GM20000 (cell line): ENCODE data around the gene USP54.
"Not testable (repeated sequence)": the region's sequence is repeated elsewhere in the genome, so short reads cannot be mapped to it uniquely, and the experiment has no call there.

ENCODE experiments used
- DNase-seq: peaks from one replicate; pipeline ENCODE4 v3.0.0; 2012; ENCODE audit warnings: low spot score
- CTCF ChIP-seq: IDR thresholded peaks from 2 replicates; pipeline ENCODE4 v1.5.1; 2012; ENCODE audit warnings: mild to moderate bottlenecking, control low read depth; ENCODE audit errors: extremely low read depth, missing control alignments

The USP54 gene

DNA sequence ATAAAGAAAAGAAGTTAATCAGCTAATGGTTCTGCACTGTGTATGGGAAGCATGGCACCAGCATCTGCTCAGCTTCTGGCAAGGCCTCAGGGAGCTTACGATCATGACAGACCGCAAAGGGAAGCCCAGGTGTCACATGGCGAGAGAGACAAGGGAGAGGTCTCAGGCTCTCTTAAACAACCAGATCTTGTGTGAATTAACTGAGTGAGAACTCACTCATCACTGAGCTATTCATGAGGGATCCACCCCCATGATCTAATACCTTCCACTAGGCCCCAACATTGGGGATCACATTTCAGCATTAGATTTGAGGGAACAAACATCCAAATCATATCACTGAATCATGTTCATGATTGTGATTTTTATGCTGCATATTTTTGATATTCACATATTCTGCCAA lies 5.8 kb downstream of the USP54 start:
- TF ChIP-seq CTCF, result no peak
- DNase-seq, result no peak

DNA sequence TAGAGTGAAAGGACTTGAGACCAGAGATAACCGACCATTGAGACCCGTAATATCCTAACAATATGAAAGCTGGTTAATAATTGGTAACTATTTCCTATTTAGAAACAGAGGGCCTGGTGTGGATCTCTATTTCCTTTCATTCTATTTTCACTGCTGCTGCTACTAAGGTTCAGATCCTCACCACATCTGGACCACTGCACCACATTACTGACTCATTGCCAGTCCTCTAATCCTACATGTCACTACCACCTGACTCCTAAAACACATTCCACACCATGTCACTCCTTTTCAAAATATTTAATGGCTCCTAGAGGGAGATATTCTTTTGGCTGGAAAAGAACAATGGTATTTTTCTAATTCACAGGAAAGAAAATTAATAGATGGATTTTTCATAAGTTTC lies 6.4 kb downstream of the USP54 start:
- DNase-seq, result no peak

GRCh38 chr10:73581918-73582317 lies 9.2 kb downstream of the USP54 start:
- TF ChIP-seq CTCF, result no peak
- DNase-seq, result no peak

More for the DNA sequence above, 6.4 kb downstream of the USP54 start:
- no peak for TF ChIP-seq CTCF

- DNase-seq, result not testable (repeated sequence)
Measured at GRCh38 chr10:73578927-73579326, 12.2 kb downstream of the USP54 start.

GRCh38 chr10:73577788-73578187 lies 13.4 kb downstream of the USP54 start:
- TF ChIP-seq CTCF, result no peak
- DNase-seq, result no peak

DNA sequence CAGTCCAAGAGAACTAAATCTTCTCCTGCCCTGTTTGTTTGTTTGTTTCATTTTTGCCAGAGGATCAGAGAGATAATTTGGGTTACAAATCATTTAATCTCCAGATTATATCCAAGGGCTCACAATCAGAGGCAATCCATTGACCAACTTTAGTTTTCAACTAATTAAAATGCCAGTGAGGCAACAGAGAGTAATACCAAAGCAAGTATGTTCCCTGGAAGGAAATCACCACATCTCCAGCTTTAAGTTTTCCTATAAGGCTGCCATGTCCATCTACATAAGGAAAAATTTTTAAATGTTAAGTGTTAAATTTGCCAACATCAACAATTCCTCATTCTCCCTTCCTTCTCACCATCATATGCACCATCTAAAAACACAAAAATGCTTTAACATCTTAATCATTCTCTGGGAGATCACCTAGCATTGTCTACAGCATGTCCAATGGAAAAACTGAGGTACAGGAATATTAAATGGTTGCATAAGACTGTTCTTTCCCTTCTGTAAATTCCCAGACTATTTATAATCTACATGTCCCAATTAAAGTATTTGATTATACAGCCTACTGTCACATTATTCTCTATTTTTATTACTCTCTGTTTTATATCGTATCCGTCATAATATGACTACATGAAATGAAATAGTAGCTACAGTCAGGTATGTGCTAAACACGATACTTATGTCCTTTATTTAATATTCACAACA lies 14.1 kb downstream of the USP54 start:
- no peak for TF ChIP-seq CTCF
- DNase-seq, result no peak

DNA sequence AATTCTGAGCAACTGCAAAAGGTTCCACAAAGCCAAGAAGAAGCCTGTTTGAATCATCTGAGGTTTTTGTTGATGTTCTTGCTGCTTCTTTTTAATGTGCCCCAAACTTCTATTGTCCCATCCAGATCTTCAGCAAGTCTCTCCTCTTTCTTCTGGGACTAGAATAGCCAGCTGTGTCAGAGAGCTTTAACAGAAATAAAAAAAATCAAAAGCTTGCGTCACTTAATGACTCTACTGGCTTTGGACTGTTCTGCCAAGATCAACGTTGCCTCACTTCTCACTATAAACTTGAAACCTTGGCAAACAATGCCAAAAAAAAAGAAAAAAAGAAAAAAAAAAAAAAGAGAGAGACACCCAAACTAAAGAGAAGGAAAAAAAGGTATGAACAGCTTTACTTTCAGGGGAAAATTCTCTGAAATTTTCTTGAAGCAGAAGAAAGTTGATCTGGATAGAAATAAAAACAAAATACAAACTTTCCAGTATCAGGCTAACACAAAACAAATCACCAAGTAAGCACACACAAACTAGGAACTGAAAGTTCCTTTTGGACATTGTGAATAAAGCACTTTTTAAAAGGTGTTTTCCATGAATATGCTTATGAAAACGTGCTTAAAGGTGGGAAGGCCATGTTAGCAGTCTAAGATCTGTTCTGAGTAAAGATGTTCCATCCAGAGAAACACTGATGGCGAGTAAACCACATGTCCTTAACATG lies 14.8 kb downstream of the USP54 start:
- peak; percentile 20 for DNase-seq
- no peak for TF ChIP-seq CTCF

- DNase-seq, result not testable (repeated sequence)
Measured at GRCh38 chr10:73567025-73567424, 24.1 kb downstream of the USP54 start.
